ENCODE data around the gene SAMM50.

DNA sequence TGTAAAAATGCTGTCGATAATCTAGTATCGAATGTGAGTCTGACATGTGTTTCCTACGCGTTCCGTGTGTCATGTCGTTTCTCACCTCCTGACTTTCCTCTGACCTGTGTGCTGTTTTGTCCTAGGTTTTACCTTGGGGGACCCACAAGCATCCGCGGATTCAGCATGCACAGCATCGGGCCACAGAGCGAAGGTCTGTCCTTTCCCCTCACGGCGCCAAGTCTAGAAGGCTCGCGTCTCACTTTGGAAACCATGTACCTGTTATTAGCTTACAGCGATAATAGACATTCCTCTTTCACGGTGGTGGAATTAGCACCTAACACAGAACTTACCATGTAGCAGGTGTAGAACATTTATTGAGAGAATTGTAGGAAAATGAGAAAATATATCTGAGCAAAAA, 28.6 kb downstream of the SAMM50 start:
- no peak for TF ChIP-seq CTCF (IDR thresholded peaks at IDR 0.05; ENCODE audit: extremely low read depth in 1 of 2, insufficient read depth in 1 of 2, low read depth in 1 of 2, low read length in 2 of 2)
- TF ChIP-seq GATA2 (IDR thresholded peaks at IDR 0.05; ENCODE audit: insufficient read depth, insufficient read length, low read depth, low read length) = no peak
- TF ChIP-seq POLR2A (IDR thresholded peaks at IDR 0.05; ENCODE audit: low read depth, low read length) = no peak
- no peak for TF ChIP-seq POLR2AphosphoS5 (IDR thresholded peaks at IDR 0.05; ENCODE audit: insufficient read depth, low read depth, low read length)
- no peak for TF ChIP-seq MYC (IDR thresholded peaks at IDR 0.05; ENCODE audit: low read depth, low read length)
- TF ChIP-seq EZH2 (IDR thresholded peaks at IDR 0.05; ENCODE audit: borderline replicate concordance, low read depth, low read length, severe bottlenecking) = no peak
- no peak for TF ChIP-seq MAX (IDR thresholded peaks at IDR 0.05; ENCODE audit: insufficient read depth, insufficient read length)
- no peak for TF ChIP-seq JUN (IDR thresholded peaks at IDR 0.05; ENCODE audit: borderline replicate concordance, insufficient read depth, insufficient read length, low read depth)
- no peak for TF ChIP-seq FOS (IDR thresholded peaks at IDR 0.05; ENCODE audit: borderline replicate concordance, insufficient read depth, low read length)

Data from endothelial cell of umbilical vein (primary cell).